GM12874 (cell line): ENCODE data around the gene HYAL3.

Experiments
- TF ChIP-seq, protein P1 (sequence below): IDR thresholded peaks from 2 replicates; pipeline ENCODE4 v1.5.1; 2011; ENCODE audit warnings: low read depth, mild to moderate bottlenecking, control low read depth, low read length, moderate library complexity; ENCODE audit not compliant: insufficient read depth

HYAL3 gene

DNA sequence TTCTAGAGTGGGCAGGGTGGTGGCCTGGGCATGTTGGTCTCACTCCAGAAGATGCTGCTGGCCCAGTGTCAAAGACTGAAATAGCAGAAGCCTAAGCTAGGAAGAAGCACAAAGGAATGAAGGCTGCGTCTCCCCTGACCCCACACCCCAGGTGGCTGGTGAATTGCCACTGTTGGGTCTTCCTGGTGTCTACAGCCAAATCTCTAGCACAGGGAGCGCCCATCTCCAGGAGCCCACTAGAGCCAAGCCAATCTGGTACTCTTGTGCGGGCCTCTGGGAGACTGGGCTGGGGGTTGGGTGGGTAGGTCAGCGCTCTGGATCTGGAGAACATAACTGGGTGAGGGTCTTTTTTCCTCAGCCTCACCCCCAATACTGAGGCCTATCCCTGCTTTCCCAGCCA is 27.9 kb upstream of the HYAL3 start:
- TF ChIP-seq, protein P1, sequence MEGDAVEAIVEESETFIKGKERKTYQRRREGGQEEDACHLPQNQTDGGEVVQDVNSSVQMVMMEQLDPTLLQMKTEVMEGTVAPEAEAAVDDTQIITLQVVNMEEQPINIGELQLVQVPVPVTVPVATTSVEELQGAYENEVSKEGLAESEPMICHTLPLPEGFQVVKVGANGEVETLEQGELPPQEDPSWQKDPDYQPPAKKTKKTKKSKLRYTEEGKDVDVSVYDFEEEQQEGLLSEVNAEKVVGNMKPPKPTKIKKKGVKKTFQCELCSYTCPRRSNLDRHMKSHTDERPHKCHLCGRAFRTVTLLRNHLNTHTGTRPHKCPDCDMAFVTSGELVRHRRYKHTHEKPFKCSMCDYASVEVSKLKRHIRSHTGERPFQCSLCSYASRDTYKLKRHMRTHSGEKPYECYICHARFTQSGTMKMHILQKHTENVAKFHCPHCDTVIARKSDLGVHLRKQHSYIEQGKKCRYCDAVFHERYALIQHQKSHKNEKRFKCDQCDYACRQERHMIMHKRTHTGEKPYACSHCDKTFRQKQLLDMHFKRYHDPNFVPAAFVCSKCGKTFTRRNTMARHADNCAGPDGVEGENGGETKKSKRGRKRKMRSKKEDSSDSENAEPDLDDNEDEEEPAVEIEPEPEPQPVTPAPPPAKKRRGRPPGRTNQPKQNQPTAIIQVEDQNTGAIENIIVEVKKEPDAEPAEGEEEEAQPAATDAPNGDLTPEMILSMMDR = no peak

DNA sequence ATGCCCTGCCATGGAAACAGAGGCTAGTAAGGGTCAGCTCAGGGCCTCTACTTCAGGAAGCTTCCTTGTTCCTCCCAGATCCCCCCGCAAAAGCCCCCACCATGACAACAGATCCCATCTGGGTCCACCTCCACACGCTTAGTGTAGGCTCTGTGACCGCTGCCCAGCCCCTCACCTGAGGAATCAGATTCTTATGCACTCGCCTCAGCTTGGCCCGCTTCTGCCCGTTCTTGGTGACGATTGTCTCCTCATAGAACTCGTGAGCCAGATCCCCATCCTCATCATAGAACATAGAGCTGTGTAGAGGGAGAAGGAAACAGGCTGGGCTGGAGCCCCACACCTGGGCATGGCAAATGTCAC is 27.0 kb upstream of the HYAL3 start:
- TF ChIP-seq, protein P1 = no peak

DNA sequence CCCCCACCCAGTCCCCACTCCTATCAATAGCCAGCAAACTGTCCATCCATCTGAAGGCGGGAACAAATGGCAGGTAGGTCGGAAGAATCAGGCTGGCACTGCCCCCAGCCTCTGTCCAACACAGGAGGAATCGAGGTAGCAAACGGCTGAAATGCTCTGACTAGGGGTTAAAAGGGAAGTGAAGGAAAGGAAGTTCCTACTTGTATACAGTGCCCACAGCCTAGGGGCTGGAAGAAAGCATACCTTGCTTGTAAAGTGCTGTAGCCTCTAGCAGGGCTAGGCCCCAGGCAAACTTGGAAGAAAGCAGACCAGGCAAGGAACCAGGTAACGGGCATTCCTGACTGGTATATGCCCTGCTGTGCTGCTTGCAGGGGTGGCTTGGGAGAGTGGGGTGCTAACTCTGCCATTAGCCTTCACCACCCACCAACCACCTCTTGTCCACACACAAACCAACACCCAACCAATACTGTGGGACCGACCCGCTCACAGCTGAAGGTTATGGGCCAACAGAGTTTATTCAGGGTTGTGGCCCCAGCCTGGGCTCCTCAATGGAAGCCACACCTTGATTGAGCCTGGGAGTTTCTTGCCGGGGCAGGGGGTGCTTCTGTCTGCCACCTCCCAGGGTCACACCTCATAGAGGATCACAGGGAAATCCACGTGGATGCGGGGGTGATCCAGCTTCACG is 26.4 kb upstream of the HYAL3 start:
- TF ChIP-seq, protein P1 = no peak

DNA sequence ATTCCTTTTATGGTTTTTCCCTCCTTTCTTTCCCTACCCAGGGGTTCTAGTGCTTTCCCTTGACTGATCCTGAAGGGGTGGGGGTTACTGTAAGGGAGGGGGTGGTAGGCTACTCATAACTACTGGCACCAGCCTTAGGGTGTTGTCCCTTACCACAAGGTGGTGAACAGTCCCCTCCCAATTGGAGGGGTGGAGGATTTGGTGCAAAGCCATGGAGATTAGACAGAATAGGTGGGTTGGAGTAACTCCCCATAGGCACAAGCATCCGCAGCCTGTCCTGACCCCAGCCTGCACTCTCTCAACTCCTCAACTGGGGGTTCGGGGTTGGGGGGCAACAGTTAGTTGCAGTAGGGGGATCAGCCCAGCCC is 25.9 kb upstream of the HYAL3 start:
- TF ChIP-seq, protein P1 = no peak

DNA sequence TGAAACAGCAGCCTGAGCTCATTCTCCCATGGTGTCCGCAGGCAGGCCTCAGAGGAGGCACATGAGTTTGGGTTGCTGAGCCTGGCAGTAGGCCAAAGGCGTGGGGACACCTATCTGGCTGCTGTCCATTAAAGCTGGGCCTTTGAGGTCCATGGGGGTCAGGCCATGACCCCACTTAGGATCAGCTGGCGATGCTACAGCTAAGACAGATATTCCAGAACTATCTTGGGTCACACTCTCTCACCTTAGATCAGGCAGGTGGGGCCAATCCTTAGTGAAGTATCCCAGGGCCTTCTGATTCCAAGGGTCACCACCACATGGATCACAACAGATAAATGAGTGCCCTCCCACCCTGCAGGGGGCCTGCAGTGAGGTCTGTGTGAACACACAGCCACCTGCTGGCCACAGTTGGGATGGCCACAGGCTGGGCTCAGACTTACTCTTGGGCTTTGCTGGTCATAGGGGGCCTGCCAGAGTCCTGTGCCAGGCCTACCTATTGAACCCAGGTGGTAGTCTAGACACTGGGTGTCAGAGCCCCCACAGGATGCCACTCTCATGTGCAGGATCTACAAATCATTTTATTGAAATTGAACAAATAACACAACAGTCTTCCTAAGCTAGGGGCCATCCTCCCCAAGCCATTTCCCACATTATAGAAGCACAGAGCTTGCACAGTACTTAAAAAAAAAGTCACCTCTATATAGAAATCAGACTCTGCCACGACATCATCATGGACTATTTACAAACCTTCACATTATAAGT is 25.3 kb upstream of the HYAL3 start:
- TF ChIP-seq, protein P1 = peak; percentile 87

DNA sequence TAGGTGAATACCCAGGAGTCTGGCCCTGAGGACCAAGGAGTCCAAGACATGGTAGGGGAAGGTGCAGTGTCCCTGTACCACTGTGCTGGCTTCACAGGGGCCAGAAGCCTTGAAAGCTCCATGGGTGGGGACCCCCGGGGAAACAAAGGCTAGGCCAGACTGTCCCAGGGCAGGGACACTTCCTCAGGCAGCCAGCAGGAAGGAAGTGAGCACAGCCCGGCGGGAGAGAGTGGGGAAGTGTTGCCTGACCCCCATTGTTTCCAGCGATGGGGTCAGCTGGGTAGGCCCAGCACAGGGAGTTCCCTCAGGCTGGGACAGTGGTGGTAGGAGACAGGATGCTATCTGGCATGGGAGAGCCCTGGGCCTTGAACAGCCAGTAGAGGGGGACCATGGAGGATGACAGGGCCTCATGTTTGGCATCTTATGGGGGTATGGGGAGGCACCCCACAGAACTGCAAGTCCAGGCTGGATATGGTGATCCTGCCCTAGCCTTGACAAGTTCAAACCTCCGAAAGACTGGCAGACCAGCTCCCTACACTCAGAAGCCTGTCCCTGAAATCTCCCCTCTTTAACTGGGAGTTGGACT is 24.5 kb upstream of the HYAL3 start:
- TF ChIP-seq, protein P1 = no peak

DNA sequence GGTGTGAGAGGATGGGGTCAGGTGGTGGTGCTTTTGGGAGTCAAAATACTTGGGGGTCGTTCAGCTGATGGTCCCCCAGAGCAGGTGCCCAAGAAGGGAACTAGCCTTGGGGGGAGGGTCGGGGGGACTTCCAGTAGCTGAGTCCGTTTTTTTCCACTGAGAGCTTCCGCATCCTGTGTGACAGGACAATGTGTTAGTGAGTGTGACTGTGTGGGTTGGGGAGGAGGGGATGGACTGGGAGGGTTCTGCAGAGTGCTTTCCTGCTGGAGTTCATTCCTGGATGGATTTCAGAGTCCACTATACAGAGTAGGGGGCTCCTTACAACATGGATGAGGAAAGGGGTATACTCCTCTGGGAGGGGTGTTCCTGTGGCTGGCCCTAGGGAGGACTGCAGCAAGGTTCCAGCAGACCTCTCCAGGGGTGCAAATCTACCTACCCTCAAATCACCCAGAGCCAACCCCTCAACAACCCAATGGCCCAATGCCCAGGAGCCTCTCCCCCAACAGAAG is 23.9 kb upstream of the HYAL3 start:
- TF ChIP-seq, protein P1 = no peak
